GM10847 (cell line): ENCODE measurements around the gene ETV3.

Source experiments
- POLR2A ChIP-seq: IDR thresholded peaks from 2 replicates; pipeline ENCODE4 v1.6.1; 2011; ENCODE audit not compliant: insufficient read length; ENCODE audit errors: extremely low read depth

The ETV3 gene

GRCh38 chr1:157091668-157092273 is 46.4 kb downstream of the ETV3 start:
- no peak for TF ChIP-seq POLR2A

- TF ChIP-seq POLR2A = no peak
Measured at GRCh38 chr1:157091186-157091585, 47.0 kb downstream of the ETV3 start.

- TF ChIP-seq POLR2A = no peak
Measured at GRCh38 chr1:157090771-157091170, 47.4 kb downstream of the ETV3 start.

GRCh38 chr1:157090196-157090647 is 48.0 kb downstream of the ETV3 start:
- TF ChIP-seq POLR2A = no peak

- TF ChIP-seq POLR2A = no peak
Measured at GRCh38 chr1:157089789-157090188, 48.4 kb downstream of the ETV3 start.

- no peak for TF ChIP-seq POLR2A
Measured at GRCh38 chr1:157088607-157089006, 49.6 kb downstream of the ETV3 start.

GRCh38 chr1:157087030-157087429 is 51.2 kb downstream of the ETV3 start:
- no peak for TF ChIP-seq POLR2A

GRCh38 chr1:157086299-157086698 is 51.9 kb downstream of the ETV3 start:
- TF ChIP-seq POLR2A = no peak

GRCh38 chr1:157085421-157085820 is 52.8 kb downstream of the ETV3 start:
- TF ChIP-seq POLR2A = no peak

- TF ChIP-seq POLR2A = no peak
Measured at GRCh38 chr1:157084720-157085119, 53.5 kb downstream of the ETV3 start.

- TF ChIP-seq POLR2A = no peak
Measured at GRCh38 chr1:157081707-157082106, 56.5 kb downstream of the ETV3 start.

GRCh38 chr1:157080714-157081113 is 57.5 kb downstream of the ETV3 start:
- TF ChIP-seq POLR2A = no peak

GRCh38 chr1:157077394-157077793 is 60.8 kb downstream of the ETV3 start:
- no peak for TF ChIP-seq POLR2A

GRCh38 chr1:157073944-157074685 is 64.1 kb downstream of the ETV3 start:
- no peak for TF ChIP-seq POLR2A
